Activated naive CD4-positive, alpha-beta T cell treated with anti-CD3 and anti-CD28 coated beads, Interleukin-2, amount 50 U/mL, for 72 hours (primary cell): ENCODE results near the gene EMC6. TPM values are rescaled to one million over a fixed set of nuclear protein-coding genes. Genes with fewer than 3 reads are reported as not detected.

Experiments
- ATAC-seq, 2 donors: fragments of 150-1000 bp; cut with Tn5 transposase; 2 replicates each; pipeline ENCODE4 v1.10.0; 2021; ENCODE audit warnings: mild to moderate bottlenecking in 2 of 2, moderate library complexity in 2 of 2
- DNase-seq, 2 donors: peaks; one replicate each; pipeline ENCODE4 v3.0.0; 2021 to 2022; ENCODE audit warnings: low spot score in 2 of 2
- H3K27ac Mint-ChIP-seq, 2 donors: one replicate each; pipeline ENCODE4 v1.8.0; 2022; ENCODE audit warnings: mild to moderate bottlenecking in 2 of 2, mixed read lengths in 2 of 2
- H3K36me3 Mint-ChIP-seq, 2 donors: one replicate each; pipeline ENCODE4 v1.8.0; 2022; ENCODE audit warnings: mixed read lengths in 2 of 2
- H3K9me3 Mint-ChIP-seq, 2 donors: one replicate each; pipeline ENCODE4 v1.8.0; 2022; ENCODE audit warnings: mixed read lengths in 2 of 2
- total RNA-seq, 2 donors: library from RNA; stranded (reverse); gene quantifications; one replicate each; pipeline ENCODE4 v1.2.3, GENCODE V29; 2022

EMC6 gene
- total RNA-seq, 2 donors from 2014 or later: 41.6 to 49.8 TPM

DNA sequence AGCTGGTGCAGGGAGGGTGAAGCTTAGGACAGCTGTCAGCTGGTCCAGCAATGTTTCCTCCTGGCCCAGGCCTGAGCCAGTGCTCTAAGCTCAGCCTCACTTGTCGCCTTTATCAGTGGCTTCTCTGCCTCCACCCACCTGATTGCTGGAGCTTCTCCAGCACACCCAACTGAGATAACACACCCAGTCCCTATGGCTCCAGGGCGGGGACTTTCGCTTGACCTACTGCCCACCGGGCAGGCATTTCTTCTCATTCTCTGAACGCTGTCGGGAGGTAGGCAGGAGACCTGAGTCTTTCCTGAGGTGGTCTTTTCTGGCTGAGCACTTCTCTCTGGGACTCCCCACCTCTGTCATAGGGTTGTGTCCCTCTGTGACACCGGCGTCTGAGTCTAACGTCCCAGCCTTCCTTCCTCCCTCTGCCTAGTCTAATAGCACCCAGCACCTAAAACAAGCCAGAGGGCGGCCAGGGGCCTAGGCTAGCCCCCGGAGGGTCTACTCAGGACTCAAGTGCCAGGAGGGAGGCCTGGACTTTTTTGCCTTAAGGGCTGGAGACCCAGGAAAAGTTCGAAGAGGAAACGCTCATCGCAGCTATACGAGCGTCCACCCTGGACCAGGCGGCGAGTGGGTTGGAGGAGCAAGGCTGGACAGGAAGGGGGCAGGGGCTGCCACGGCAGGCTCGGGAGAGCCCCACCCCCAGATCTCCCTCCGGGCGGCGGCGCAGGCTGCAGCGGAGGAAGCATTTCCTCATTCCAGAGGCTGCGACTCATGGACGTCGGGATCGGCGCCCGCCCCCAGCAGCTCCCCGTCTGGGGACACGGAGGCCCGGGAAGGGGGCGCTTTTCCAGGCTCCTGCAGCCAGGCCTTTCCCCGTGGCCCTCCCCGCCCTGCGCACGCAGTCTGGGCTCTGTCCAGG is 990 bp upstream of the EMC6 start:
- H3K27ac Mint-ChIP-seq: peak overlapping the region in 1 of 2 donors; percentile 93
- H3K9me3 Mint-ChIP-seq: no peaks in the 10 kb centered on the region
- peaks cover 7% of the 10 kb centered on the region in 2 donors for H3K36me3 Mint-ChIP-seq
- DNase-seq: no peak
- ATAC-seq: peak; percentile 10 to 21

DNA sequence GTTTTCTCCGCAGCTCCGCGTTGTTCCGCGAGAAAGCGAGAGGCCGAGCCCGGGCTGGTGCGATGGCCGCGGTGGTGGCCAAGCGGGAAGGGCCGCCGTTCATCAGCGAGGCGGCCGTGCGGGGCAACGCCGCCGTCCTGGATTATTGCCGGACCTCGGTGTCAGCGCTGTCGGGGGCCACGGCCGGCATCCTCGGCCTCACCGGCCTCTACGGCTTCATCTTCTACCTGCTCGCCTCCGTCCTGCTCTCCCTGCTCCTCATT is 404 bp downstream of the EMC6 start:
- no peak for DNase-seq
- no peaks in the 10 kb centered on the region for H3K9me3 Mint-ChIP-seq
- H3K27ac Mint-ChIP-seq: peak overlapping the region; percentile 93 to 96

DNA sequence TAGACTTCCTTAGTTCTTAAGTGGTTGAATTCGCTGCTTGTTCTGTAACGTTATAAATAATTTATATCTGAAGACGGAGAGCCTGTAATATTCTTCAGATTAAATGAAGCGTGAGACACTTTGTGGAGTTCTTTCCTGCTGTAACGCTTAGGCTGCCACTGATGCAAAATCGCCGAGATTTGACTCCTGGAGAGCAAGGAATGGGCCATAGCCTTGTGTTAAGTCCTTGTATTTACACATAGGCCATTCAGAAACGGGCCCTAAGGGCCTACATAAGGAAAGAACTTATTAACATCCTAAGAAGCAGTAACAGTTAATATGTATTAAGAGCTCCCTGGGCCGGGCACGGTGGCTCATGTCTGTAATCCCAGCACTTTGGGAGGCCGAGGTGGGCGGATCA is 936 bp downstream of the EMC6 start:
- H3K9me3 Mint-ChIP-seq: no peaks in the 10 kb centered on the region
- DNase-seq (no peak), ATAC-seq (no peak)
- H3K27ac Mint-ChIP-seq: peak overlapping the region; percentile 93 to 96
- H3K36me3 Mint-ChIP-seq: peaks cover 7% of the 10 kb centered on the region in 2 donors

More for the DNA sequence above, 404 bp downstream of the EMC6 start:
- H3K36me3 Mint-ChIP-seq: peaks cover 7% of the 10 kb centered on the region in 2 donors
- no peak for ATAC-seq

DNA sequence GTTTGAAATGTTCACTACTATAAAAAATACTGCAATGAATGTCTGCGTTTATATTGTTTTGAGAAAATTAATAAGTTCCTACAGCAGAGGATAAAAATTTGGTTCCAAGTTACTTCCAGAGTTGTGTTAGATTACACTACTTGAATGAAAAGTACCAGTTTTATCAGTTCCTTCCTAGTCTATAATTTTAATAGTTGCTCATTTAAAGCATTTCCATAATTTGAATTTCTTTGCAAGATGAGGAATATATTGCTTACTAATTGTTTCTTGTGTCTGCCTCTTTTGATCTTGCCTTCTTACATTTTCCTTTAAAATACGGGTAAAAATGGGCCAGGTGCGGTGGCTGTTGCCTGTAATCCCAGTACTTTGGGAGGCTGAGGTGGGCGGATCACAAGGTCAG is 4.0 kb downstream of the EMC6 start:
- no peaks in the 10 kb centered on the region for H3K9me3 Mint-ChIP-seq
- H3K36me3 Mint-ChIP-seq: peaks cover 7% of the 10 kb centered on the region in 2 donors
- no peak for DNase-seq
- no peak for ATAC-seq
- peak overlapping the region in 1 of 2 donors; percentile 39 for H3K27ac Mint-ChIP-seq

DNA sequence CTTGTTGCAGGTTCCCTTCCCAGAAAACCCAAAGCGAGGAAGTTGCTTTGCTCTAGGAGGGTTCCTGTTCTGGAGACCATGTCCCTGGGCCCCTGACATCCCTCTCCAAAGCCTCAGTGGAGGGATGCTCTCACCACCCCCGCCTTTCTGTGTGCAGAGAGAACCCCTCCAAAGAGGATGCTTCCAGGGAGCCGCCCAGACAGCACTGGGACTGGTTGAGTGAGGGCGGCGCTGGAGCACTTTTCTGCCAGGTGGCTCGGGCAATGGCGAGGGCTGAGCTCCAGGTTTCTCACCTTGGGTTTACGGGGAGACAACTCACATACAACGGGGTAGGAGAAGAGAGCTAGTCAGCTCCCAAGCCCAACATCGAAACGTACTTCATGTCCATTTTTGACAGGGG is 7.3 kb downstream of the EMC6 start:
- H3K27ac Mint-ChIP-seq: peak overlapping the region in 1 of 2 donors; percentile 6
- ATAC-seq (no peak), DNase-seq (no peak)
- no peaks in the 10 kb centered on the region for H3K9me3 Mint-ChIP-seq
- no peaks in the 10 kb centered on the region for H3K36me3 Mint-ChIP-seq

DNA sequence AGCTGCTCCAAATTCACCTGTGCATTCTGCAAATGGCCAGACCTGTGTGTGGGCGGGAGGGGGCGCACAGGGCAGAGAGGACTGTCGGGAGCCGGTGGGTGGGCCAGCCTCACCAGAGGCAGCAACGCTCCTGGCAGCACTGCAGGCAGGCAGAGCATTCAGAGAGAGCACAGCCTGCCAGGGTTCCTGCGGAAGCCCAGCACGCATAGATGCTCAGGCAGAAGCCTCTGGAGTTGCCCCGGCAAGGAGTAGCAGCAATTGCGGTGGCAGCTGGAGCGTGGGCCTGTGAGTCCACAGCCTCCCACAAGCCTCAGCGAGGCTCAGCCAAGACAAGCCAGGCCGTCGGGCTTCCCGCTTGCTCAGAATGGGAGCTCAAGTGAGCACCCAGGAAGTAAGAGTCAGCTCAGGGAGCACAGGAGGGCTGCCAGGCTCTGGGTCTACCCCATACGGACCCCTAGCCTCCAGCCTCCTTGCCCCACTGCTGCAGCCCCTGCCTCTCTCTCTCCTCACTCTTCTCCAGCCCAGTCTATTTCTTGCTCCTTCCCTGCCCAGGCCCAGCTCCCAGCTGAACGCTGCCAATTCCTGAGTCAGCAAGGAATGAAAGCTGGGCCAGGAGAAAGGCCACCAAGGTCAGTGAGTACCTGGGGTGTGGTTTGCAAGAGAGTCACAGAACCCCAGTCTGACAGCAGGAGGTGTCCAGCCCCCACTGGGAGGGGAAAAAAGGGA is 9.6 kb downstream of the EMC6 start:
- Mint-ChIP-seq H3K27ac (peak overlapping the region in 1 of 2 donors; percentile 70), H3K36me3 (peaks cover 0 to 8% of the 10 kb centered on the region in 2 donors), H3K9me3 (no peaks in the 10 kb centered on the region)
- DNase-seq: no peak
- no peak for ATAC-seq

DNA sequence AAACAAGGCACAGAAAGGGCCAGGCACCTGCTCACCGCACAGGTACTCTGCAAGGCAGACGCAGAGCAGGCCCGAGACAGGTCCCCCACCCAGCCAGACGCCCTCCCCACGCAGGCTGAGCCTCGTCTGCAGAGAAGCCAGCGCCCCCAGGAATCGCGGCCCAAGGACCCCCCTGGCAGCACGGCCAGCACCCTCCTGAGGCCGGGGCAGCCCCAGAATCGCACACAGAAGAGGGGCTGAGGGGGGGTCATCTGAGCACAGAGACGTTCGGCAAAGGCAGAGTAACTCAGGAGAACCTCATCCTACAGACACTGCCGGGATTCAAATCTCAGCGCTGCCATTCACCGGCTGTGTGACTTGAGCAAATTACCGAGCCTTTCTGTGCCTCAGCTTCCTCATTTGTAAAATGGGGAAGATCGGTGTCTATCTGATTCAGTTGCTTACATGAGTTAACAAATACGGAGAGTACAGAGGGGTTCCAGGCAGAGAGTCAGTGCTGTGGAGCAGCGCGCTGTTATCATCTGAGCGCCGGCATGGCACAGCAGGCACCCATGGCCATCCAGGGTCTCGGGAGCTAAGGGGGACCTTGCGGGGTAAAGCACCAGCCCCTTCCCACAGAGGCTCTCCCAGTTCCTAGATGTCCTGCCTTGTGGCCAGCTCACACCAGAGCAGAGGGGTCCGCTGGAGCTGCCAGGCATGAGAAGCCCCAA is 10.4 kb downstream of the EMC6 start:
- Mint-ChIP-seq H3K36me3 (peaks cover 0 to 8% of the 10 kb centered on the region in 2 donors), H3K9me3 (no peaks in the 10 kb centered on the region), H3K27ac (no peak overlapping the region)
- no peak for ATAC-seq
- DNase-seq: no peak

DNA sequence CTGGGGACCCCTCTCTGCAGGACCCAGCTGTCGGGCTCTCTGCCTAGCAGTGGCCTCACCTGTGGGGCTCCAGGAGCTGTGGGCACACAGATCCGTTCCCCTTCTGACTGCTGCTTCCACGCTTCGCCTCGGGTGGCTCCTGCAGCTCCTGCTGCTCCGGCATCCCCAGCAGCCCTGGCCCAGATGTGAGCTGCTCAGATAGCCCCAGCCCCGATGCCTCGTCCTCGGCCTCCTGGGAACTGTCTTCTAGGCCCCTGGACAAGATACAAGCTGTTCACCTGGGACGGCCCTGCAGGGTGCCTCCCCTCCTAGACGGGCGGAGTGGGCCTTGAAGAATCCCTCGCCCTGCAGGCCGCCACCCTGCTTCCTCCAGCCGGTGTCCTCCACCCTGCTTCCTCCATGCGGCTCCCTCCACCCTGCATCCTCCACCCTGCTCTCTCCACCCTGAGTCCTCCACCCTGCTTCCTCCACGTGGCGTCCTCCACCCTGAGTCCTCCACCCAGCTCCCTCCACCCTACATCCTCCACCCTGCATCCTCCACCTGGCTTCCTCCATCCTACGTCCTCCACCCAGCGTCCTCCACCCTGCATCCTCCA is 11.0 kb downstream of the EMC6 start:
- no peak for DNase-seq
- Mint-ChIP-seq H3K27ac (no peak overlapping the region), H3K36me3 (peaks cover 0 to 8% of the 10 kb centered on the region in 2 donors), H3K9me3 (no peaks in the 10 kb centered on the region)
- ATAC-seq: no peak

DNA sequence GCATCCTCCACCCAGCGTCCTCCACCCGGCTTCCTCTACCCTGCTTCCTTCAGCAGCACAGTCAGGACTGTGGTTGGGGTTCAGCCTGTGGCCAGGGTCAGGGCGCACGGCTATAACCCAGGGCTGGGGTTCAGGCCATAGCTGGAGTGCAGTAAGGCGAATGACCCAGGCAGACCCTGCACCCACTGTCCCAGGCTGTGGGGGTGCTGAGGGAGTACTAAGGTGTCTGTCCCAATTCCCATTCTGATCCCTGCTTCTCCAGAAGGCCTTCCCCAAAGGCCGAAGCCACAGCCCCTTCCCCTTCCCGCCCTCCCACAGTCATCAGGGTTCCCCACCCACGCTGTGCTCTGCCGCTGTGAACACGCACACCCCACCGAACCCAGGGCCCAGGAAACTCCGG is 12.4 kb downstream of the EMC6 start:
- Mint-ChIP-seq H3K27ac (no peak overlapping the region), H3K9me3 (no peaks in the 10 kb centered on the region), H3K36me3 (peaks cover 0 to 8% of the 10 kb centered on the region in 2 donors)
- DNase-seq: no peak
- no peak for ATAC-seq

DNA sequence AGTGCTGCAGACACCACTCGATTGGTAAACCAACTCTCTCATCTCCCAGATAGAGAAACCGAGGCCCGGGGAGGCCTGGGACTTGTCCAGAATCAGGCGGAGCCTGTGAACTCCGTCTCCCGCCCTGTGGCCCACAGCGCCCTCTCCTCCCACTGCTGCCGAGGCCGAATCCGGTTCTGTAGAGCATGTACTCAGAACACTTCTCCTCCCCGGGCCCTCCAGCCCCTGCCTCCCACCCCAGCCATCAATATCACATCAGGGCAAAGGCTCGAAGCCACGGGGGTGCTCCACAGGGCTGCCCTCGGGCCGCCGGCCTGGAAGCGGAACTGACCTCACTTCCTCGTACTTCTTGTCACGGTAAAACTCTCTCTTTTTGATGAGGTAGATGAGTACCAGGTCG is 13.0 kb downstream of the EMC6 start:
- no peaks in the 10 kb centered on the region for H3K9me3 Mint-ChIP-seq
- H3K27ac Mint-ChIP-seq: peak overlapping the region; percentile 53 to 72
- DNase-seq (no peak), ATAC-seq (no peak)
- H3K36me3 Mint-ChIP-seq: peaks cover 0 to 8% of the 10 kb centered on the region in 2 donors

DNA sequence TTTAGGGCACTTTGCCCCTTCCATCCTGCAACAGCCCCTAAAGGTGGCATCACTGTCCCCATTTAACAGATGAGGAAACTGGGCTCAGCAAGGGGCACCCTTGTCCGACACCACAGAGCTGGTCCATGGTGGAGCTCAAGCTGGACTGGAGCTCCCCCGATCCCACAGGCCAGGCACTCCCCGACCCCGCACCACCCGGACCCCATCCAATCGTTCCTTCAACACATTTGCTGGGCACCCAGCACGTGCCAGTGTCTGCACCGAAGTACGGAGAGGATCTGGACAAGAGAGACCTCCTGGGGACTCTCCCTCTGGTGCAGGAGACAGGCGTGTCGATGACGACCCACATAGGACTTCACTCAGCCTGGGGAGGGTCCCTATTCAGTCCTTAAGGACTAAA is 13.4 kb downstream of the EMC6 start:
- DNase-seq (no peak), ATAC-seq (no peak)
- no peaks in the 10 kb centered on the region for H3K9me3 Mint-ChIP-seq
- H3K27ac Mint-ChIP-seq: peak overlapping the region; percentile 72 to 86
- peaks cover 0 to 8% of the 10 kb centered on the region in 2 donors for H3K36me3 Mint-ChIP-seq

DNA sequence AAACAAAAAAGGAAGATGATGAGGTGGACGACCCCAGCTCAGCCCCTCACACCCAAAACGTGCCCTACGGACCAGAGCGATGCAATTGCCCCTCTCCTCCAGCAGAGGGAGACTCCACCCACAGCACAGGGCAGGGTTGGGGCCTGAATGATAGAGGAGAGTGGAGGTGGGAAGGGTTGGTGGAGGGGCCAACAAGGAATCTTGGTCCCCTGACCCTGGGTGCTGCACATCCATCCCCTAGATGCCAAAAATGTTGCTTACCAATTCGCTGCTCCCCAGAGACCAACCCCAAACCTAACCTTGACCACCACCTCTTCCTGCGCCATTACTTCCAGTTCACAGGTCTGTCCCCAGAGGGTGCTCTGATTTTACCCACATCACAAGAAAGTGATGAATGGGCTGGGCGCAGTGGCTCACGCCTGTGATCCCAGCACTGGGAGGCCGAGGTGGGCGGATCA is 14.5 kb downstream of the EMC6 start:
- ATAC-seq: peak; percentile 85 to 88
- peak in 1 of 2 donors; percentile 73 for DNase-seq
- Mint-ChIP-seq H3K27ac (peak overlapping the region; percentile 78 to 86), H3K36me3 (peaks cover 0 to 8% of the 10 kb centered on the region in 2 donors), H3K9me3 (no peaks in the 10 kb centered on the region)

DNA sequence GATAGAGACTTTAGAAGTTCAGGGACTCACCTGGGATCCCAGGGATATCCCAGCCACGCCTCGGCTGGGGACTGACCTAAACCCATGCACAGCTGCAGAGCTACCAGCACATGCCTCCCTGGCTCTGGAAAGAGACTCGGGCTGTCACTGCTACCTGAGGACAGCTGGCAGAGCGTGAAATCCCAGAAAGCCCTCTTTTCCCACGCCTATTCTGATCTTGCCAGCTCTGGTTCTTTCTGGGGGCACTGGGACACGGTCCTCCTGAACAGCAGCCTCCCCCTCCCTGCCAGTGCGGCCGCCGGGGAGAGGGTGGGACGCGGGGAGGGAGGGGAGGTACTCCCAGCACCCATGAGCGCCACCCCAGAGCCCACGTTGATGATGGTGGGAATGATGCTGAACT is 16.6 kb downstream of the EMC6 start:
- Mint-ChIP-seq H3K36me3 (peaks cover 0 to 8% of the 10 kb centered on the region in 2 donors), H3K9me3 (no peaks in the 10 kb centered on the region), H3K27ac (peak overlapping the region in 1 of 2 donors; percentile 29)
- DNase-seq (no peak), ATAC-seq (no peak)

DNA sequence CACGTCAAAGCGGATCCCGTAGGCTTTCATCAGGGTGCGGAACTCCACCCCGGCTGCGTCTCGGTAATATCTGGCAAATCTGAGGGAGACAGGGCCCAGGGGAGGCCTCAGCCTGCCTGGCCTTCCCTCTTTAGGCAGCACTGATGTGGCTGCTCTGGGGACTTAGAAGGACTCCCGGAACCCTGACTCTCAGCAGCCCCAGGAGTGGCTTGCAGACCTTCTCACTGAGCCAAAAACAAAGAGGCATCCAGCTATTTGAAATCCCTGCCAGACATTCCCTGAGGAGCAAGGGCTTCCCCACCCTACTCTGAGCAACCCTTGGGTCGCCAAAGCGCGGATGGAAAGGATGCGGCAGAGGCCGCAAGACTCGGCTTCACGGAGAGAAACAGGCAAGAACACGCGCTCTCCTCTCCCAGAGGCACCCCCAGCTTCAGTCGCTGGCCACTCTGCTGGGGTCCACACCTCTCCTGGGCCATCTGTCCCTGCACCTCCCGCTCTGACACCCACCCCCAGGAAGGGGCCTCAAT is 19.5 kb downstream of the EMC6 start:
- peaks cover 6 to 7% of the 10 kb centered on the region in 2 donors for H3K36me3 Mint-ChIP-seq
- ATAC-seq: no peak
- H3K9me3 Mint-ChIP-seq: no peaks in the 10 kb centered on the region
- DNase-seq: no peak
- H3K27ac Mint-ChIP-seq: no peak overlapping the region

DNA sequence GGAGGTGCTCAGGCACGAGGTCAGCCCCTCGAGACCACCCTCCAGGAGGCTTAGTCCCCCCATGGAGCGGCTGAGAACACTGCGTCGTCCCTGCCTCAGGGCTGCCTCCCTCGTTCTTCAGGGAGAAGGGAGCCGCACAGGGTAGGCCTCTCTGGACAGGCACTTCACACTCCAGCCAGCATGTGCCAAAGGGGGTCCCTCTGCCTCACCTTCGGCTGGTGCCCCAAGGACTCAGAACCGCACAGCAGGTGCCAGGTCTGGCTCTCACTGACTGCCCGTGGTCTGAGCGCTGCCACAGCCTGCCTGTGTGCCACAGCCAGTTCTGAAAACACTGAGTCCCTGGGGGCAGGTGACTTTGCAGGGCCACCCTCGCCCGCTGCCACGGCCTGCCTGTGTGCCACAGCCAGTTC is 20.2 kb downstream of the EMC6 start:
- Mint-ChIP-seq H3K27ac (no peak overlapping the region), H3K9me3 (no peaks in the 10 kb centered on the region), H3K36me3 (peaks cover 6 to 7% of the 10 kb centered on the region in 2 donors)
- ATAC-seq: no peak
- DNase-seq: no peak

DNA sequence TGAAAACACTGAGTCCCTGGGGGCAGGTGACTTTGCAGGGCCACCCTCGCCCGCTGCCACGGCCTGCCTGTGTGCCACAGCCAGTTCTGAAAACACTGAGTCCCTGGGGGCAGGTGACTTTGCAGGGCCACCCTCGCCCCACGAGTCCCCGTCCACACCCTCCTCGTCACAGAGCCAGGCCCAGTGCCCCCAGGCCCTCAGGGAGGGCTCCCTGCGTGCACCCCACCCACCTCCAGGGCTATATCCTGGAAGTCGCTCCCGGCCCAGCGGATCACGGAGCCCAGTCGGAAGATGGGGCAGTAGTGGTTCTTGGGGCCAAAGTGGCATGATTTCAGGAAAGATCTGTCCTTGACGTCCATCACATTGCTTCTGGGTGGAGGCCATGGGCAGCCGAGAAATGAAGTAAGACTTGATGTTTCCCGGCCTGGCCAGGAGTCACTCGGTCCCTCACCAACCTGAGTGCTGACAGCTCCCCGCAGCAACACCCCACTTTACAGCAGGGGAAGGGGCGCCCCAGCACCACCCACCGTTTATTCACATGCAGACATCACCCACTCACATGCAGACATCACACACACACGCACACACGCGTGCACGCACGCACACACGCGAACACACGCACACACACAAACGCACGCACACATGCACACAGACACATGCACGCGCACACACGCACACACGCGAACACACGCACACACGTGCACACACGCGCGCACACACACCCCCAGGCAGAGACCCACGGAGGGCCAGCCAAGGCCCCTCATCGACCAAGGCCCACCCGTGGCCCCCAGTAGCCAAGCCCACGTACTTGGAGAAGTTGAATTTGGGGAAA is 20.9 kb downstream of the EMC6 start:
- Mint-ChIP-seq H3K36me3 (peaks cover 6 to 9% of the 10 kb centered on the region in 2 donors), H3K27ac (peak overlapping the region in 1 of 2 donors; percentile 36), H3K9me3 (no peaks in the 10 kb centered on the region)
- DNase-seq (no peak), ATAC-seq (no peak)
